ENCODE measurements around the gene PFKFB2.

- peak; percentile 97 for TF ChIP-seq CTCF (IDR thresholded peaks at IDR 0.05; ENCODE audit: low read depth, low read length)
- TF ChIP-seq EZH2phosphoT487 (IDR thresholded peaks at IDR 0.05; ENCODE audit: low read depth): no peak
These were observed 3.1 kb upstream of the PFKFB2 start for GRCh38 chr1:207049974-207050391.

Measured in OCI-LY3 (cell line).